OCI-LY7 (cell line): ENCODE data around the gene UBE3C. TPM values are rescaled to one million over a fixed set of nuclear protein-coding genes. Genes with fewer than 3 reads are reported as not detected.

Experiments used
- BruUV-seq: library from RNA; stranded (reverse); fragments of 400-500 nt; replicated peaks from 2 replicates; lab custom pipeline; 2021; lab: Mats Ljungman, UMichigan
- CTCF ChIA-PET: fragments of 300-600 bp; sonication (Branson Sonifier 250); formaldehyde crosslinking; loops from one replicate; lab custom pipeline; 2022; ENCODE audit warnings: antibody characterized with exemption; ENCODE audit not compliant: unreplicated experiment; lab: Charles Lee
- POLR2A ChIA-PET: fragments of 300-600 bp; sonication (Branson Sonifier 250); formaldehyde crosslinking; loops from one replicate; lab custom pipeline; 2022; ENCODE audit warnings: antibody characterized with exemption; lab: Charles Lee
- DNase-seq: peaks from one replicate; pipeline ENCODE4 v3.0.0-alpha.2; 2015; ENCODE audit warnings: low spot score
- H2AFZ ChIP-seq: fragments of 200-600 bp; sonication (generic), shearing (Covaris generic); 2 replicates; pipeline ENCODE4 v1.6.1; 2014; ENCODE audit warnings: mild to moderate bottlenecking, antibody characterized with exemption, low read length, moderate library complexity
- H3K27ac ChIP-seq: fragments of 200-600 bp; sonication (generic); 2 replicates; pipeline ENCODE4 v1.5.1; 2014; ENCODE audit warnings: mixed run types, low read depth, mild to moderate bottlenecking, moderate library complexity, low read length, inconsistent platforms; ENCODE audit not compliant: poor library complexity, severe bottlenecking
- H3K36me3 ChIP-seq: fragments of 200-600 bp; sonication (generic); 2 replicates; pipeline ENCODE4 v1.6.1; 2014; ENCODE audit warnings: mild to moderate bottlenecking, antibody characterized with exemption, low read length, moderate library complexity, mixed read lengths; ENCODE audit not compliant: insufficient read depth
- H3K4me1 ChIP-seq: fragments of 200-600 bp; sonication (generic); 2 replicates; pipeline ENCODE4 v1.5.1; 2014; ENCODE audit warnings: mild to moderate bottlenecking, low read length; ENCODE audit not compliant: insufficient read depth, poor library complexity, severe bottlenecking
- H3K4me2 ChIP-seq: fragments of 200-600 bp; sonication (generic); 2 replicates; pipeline ENCODE4 v1.6.1; 2014; ENCODE audit warnings: mild to moderate bottlenecking, low read length
- H3K4me3 ChIP-seq: fragments of 200-600 bp; sonication (generic); 2 replicates; pipeline ENCODE4 v1.5.1; 2014; ENCODE audit warnings: mild to moderate bottlenecking, low read depth, low read length; ENCODE audit not compliant: poor library complexity, severe bottlenecking
- H3K79me2 ChIP-seq: fragments of 200-600 bp; sonication (generic); 2 replicates; pipeline ENCODE4 v1.6.1; 2016; ENCODE audit warnings: low read depth, mild to moderate bottlenecking, low read length, moderate library complexity, mixed read lengths; ENCODE audit not compliant: insufficient read depth
- H3K9me2 ChIP-seq: fragments of 200-600 bp; sonication (generic); 2 replicates; pipeline ENCODE4 v1.6.1; 2016; ENCODE audit warnings: mild to moderate bottlenecking, low read length, mixed read lengths; ENCODE audit not compliant: insufficient read depth
- H3K9me3 ChIP-seq: fragments of 200-600 bp; sonication (generic); 2 replicates; pipeline ENCODE4 v1.6.1; 2014; ENCODE audit warnings: mild to moderate bottlenecking, mixed run types, low read length, mixed read lengths
- H4K20me1 ChIP-seq: fragments of 200-600 bp; sonication (generic); 2 replicates; pipeline ENCODE4 v1.6.1; 2014; ENCODE audit warnings: mild to moderate bottlenecking, antibody characterized with exemption, low read length, moderate library complexity, mixed read lengths; ENCODE audit not compliant: insufficient read depth
- CTCF ChIP-seq: fragments of 200-600 bp; sonication (generic); conservative IDR thresholded peaks from 2 replicates; pipeline ENCODE4 v1.5.1; 2014; ENCODE audit warnings: mild to moderate bottlenecking, antibody characterized with exemption, low read length, moderate library complexity, mixed read lengths
- EZH2phosphoT487 ChIP-seq: fragments of 200-600 bp; sonication (generic); IDR thresholded peaks from 2 replicates; pipeline ENCODE4 v1.6.1; 2018; ENCODE audit warnings: low read depth, borderline replicate concordance, mild to moderate bottlenecking, mixed run types, antibody characterized with exemption, low read length, moderate library complexity, mixed read lengths
- intact Hi-C: fragments of 100-400 bp; cut with micrococcal nuclease; formaldehyde crosslinking; loops from one replicate; pipeline ENCODE4 v1.10.0; 2022; ENCODE audit not compliant: unreplicated experiment
- total RNA-seq, 2 experiments: library from RNA; depleted of rRNA in 1 of 2; stranded (reverse); fragments of >200 nt in 1 of 2; shearing (Covaris generic) in 1 of 2; gene quantifications; 2 replicates each; pipeline ENCODE4 v1.2.3, GENCODE V29; 2014 to 2022

UBE3C gene
- total RNA-seq, 2 experiments from 2014 or later = 60.4 to 66.1 TPM

GRCh38 chr7:157268540-157268939 is 129.8 kb downstream of the UBE3C start:
- H3K36me3 ChIP-seq = peaks cover 57% of the 10 kb centered on the region
- ChIA-PET CTCF (no interaction called here), POLR2A (interaction anchor here (0.6 kb wide), 2 partner anchors 11 to 127 kb away, joined by 5 to 6 read pairs; no protein-coding TSS in a partner anchor)
- H3K27ac ChIP-seq = no peak overlapping the region
- DNase-seq = no peak
- TF ChIP-seq EZH2phosphoT487 = no peak
- TF ChIP-seq CTCF = no peak
- no peaks in the 10 kb centered on the region for H3K9me2 ChIP-seq
- H3K4me2 ChIP-seq = no peak overlapping the region
- H3K4me1 ChIP-seq = no peaks in the 10 kb centered on the region
- no peak overlapping the region for H3K4me3 ChIP-seq
- intact Hi-C loops = no loop called here
- no peaks in the 10 kb centered on the region for H3K9me3 ChIP-seq
- no peak overlapping the region for H2AFZ ChIP-seq
- H3K79me2 ChIP-seq = no peaks in the 10 kb centered on the region
- H4K20me1 ChIP-seq = no peaks in the 10 kb centered on the region
- no TSS peak for BruUV-seq

- Histone ChIP-seq H3K27ac (no peak overlapping the region), H3K4me3 (no peak overlapping the region), H3K9me3 (no peaks in the 10 kb centered on the region), H3K9me2 (no peaks in the 10 kb centered on the region), H4K20me1 (no peaks in the 10 kb centered on the region), H3K4me1 (no peaks in the 10 kb centered on the region), H3K36me3 (peaks cover 48% of the 10 kb centered on the region), H3K4me2 (no peak overlapping the region), H2AFZ (no peak overlapping the region), H3K79me2 (no peaks in the 10 kb centered on the region)
- no TSS peak for BruUV-seq
- no peak for TF ChIP-seq CTCF
- no peak for TF ChIP-seq EZH2phosphoT487
- intact Hi-C loops = loop anchor here (5.0 kb wide), 1 partner anchor 297 kb away; no protein-coding TSS in a partner anchor
- CTCF ChIA-PET = no interaction called here
- POLR2A ChIA-PET = interaction anchor here (0.5 to 0.9 kb wide), 5 partner anchors 10 to 384 kb away, joined by 3 to 6 read pairs (median 3); no protein-coding TSS in a partner anchor
- DNase-seq = no peak
Observed at GRCh38 chr7:157269341-157270059, 130.8 kb downstream of the UBE3C start.

GRCh38 chr7:157270060-157270444 is 131.3 kb downstream of the UBE3C start:
- no peak overlapping the region for H2AFZ ChIP-seq
- CTCF ChIA-PET = no interaction called here

More at GRCh38 chr7:157270060-157270444, 131.3 kb downstream of the UBE3C start:
- no peaks in the 10 kb centered on the region for H3K79me2 ChIP-seq
- no peak for TF ChIP-seq CTCF
- TF ChIP-seq EZH2phosphoT487 = no peak
- no TSS peak for BruUV-seq
- no peaks in the 10 kb centered on the region for H3K4me1 ChIP-seq
- no peak overlapping the region for H3K4me3 ChIP-seq
- no peak overlapping the region for H3K27ac ChIP-seq
- POLR2A ChIA-PET = interaction anchor here (0.5 to 0.9 kb wide), 3 partner anchors 17 to 385 kb away, joined by 3 read pairs; no protein-coding TSS in a partner anchor
- H3K4me2 ChIP-seq = no peak overlapping the region
- no peaks in the 10 kb centered on the region for H3K9me3 ChIP-seq
- peaks cover 42% of the 10 kb centered on the region for H3K36me3 ChIP-seq
- intact Hi-C loops = loop anchor here (5.0 kb wide), 1 partner anchor 298 kb away; no protein-coding TSS in a partner anchor
- H3K9me2 ChIP-seq = no peaks in the 10 kb centered on the region
- DNase-seq = no peak
- no peaks in the 10 kb centered on the region for H4K20me1 ChIP-seq
